KOPT-K1 (cell line): Measurements from ENCODE around the gene SBF1.
"Not testable (repeated sequence)": the region's sequence is repeated elsewhere in the genome, so short reads cannot be mapped to it uniquely, and the experiment has no call there.

ENCODE experiments used
- H3K27ac ChIP-seq: fragments of 200-600 bp; sonication (generic); 2 replicates; pipeline ENCODE4 v1.5.1; 2016; ENCODE audit warnings: antibody characterized with exemption, mild to moderate bottlenecking, low read depth, low read length; ENCODE audit not compliant: poor library complexity, severe bottlenecking
- H3K36me3 ChIP-seq: fragments of 200-600 bp; sonication (generic); 2 replicates; pipeline ENCODE4 v1.5.1; 2017; ENCODE audit warnings: antibody characterized with exemption, mild to moderate bottlenecking, low read length, moderate library complexity; ENCODE audit not compliant: insufficient read depth
- H3K9me3 ChIP-seq: fragments of 200-600 bp; sonication (generic); 2 replicates; pipeline ENCODE4 v1.5.1; 2017; ENCODE audit warnings: antibody characterized with exemption, low read length, mild to moderate bottlenecking; ENCODE audit not compliant: insufficient read depth, poor library complexity, severe bottlenecking

SBF1 gene

GRCh38 chr22:50474710-50475651 is at the start of gene SBF1:
TSS of gene SBF1 (minus strand) at chr22:50475035. CDS start at chr22:50474840, 195 bp downstream.
- Histone ChIP-seq H3K27ac (peak within 1 kb of the TSS; percentile 96), H3K9me3 (no peaks in the 10 kb centered on the region)

DNA sequence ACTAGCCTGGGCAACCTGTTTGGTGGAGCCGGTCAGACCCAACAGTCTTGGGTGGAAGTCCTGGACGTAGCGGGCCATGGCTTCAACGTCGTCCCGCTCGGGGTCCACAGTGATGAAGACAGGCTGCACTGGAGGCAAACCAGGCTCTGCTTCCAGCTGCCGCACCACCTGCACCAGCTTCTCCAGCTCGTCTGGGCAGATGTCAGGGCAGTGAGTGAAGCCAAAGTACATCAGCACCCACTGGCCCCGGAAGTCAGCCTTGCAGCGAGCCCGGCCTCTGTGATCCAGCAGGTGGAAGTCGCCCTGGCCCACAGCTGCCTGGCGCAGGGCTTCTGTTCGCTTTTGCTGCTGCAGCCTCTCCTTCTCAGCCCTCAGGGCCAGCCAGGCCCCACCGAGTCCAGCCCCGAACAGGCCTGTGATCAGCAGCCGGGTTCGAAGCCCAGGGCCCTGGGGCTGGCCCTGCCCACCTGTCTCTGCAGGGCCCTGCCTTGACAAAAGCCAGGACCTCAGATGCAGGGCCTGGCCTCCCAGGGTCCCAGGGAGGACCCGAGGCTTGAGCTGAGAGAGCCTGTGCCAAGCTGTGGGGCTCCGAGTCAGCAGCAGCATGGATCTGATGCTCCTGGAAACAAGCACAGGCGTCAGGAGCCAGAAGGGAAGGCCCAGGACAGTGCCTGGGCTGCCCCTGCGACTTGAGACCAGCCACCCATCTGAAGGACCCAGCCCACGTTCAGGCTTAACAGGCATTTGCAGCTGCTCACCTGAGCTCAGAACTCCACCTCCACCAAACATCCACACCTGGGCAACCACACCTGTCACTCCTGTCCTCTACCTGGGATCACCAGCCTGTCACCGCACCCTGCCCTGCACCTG is 49.2 kb upstream of the SBF1 start:
- no peaks in the 10 kb centered on the region for H3K9me3 ChIP-seq
- peaks cover 54% of the 10 kb centered on the region for H3K36me3 ChIP-seq
- H3K27ac ChIP-seq = peak overlapping the region; percentile 93

More at GRCh38 chr22:50474710-50475651, at the start of gene SBF1:
- no peaks in the 10 kb centered on the region for H3K36me3 ChIP-seq

DNA sequence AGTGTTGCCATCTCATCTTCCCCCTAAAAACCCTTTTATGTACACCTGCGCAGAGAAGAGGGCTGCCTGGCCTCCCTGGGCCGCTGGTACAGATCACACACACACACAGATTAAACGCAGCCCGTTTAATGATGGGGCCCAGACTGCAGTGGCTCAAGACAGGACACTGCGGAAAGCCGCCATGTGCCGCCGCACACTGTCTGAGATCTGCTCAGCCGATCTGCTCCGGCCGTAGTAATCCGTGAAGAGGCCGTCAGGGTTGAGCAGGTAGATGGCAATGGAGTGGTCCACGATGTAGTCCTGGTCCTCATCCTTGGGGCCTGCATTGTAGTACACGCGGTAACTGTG is 48.6 kb upstream of the SBF1 start:
- Histone ChIP-seq H3K9me3 (no peaks in the 10 kb centered on the region), H3K36me3 (peaks cover 60% of the 10 kb centered on the region), H3K27ac (no peak overlapping the region)

DNA sequence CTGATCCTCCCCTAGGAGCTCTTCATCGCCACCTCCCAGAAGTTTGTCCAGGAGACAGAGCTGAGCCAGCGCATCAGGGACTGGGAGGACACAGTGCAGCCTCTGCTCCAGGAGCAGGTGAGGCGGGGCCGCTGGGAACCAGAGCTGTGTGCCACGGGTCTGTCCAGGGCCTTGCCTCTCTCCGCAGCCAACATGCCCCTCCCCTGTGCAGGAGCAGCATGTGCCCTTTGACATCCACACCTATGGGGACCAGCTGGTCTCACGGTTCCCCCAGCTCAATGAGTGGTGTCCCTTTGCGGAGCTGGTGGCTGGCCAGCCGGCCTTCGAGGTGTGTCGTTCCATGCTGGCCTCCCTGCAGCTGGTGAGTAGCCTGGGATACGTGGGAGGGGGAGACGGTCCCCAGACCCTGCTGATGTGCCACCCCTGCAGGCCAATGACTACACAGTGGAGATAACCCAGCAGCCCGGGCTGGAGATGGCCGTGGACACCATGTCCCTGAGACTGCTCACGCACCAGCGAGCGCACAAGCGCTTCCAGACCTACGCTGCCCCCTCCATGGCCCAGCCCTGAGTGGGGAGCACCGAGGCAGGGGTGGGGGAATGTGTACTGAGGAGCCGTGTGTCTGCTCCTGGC is 48.1 kb upstream of the SBF1 start:
- Histone ChIP-seq H3K36me3 (peaks cover 65% of the 10 kb centered on the region), H3K9me3 (no peaks in the 10 kb centered on the region)

GRCh38 chr22:50522208-50522805 is 47.5 kb upstream of the SBF1 start:
- Histone ChIP-seq H3K36me3 (peaks cover 71% of the 10 kb centered on the region), H3K27ac (no peak overlapping the region), H3K9me3 (no peaks in the 10 kb centered on the region)

More for the DNA sequence above, 48.1 kb upstream of the SBF1 start:
- no peak overlapping the region for H3K27ac ChIP-seq

GRCh38 chr22:50521710-50522109 is 46.9 kb upstream of the SBF1 start:
- no peak overlapping the region for H3K27ac ChIP-seq
- H3K9me3 ChIP-seq = no peaks in the 10 kb centered on the region
- H3K36me3 ChIP-seq = peaks cover 77% of the 10 kb centered on the region

DNA sequence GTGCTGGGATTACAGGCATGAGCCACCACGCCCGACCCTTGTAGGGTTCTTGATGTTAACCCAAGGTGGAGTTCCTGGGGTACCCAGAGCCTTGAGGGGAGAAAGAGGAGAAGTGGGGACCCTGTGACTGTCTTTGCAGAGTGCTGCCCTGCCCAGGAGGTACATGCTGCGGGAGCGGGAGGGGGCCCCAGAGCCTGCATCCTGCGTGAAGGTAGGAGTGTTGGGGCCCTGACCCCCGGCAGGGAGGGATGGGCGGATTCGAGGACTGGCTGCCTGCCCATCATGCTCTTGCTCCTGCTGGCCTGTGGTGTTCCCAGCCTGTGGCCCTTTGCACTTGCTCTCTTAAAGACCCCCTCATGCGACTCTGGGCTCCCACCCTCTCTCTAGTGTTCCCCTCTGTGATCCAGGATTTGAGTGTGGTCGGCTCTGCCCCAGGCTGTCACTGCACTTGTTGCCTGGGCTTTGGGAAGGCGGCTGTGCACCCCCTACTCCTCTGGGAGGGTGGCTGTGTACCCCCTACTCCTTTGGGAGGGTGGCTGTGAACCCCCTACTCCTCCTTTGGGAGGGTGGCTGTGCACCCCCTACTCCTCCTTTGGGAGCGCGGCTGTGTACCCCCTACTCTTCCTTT is 46.1 kb upstream of the SBF1 start:
- Histone ChIP-seq H3K9me3 (no peaks in the 10 kb centered on the region), H3K27ac (no peak overlapping the region), H3K36me3 (peaks cover 85% of the 10 kb centered on the region)

DNA sequence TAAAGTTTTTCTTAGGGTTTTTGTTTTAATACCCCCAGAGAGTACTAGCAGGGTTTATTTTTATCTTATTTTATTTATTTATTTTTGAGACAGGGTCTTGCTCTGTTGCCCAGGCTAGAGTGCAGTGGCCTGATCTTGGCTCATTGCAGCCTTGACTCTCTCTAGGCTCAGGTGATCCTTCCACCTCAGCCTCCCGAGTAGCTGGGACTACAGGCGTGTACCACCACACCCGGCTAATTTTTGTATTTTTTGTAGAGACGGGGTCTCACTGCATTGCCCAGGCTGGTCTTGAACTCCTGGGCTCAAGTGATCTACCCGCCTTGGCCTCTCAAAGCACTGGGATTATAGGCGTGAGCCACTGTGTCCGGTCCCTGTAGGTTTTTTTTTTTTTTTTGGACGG is 45.3 kb upstream of the SBF1 start:
- H3K27ac ChIP-seq, H3K9me3 ChIP-seq: not testable (repeated sequence)
- H3K36me3 ChIP-seq = peaks cover 89% of the 10 kb centered on the region

GRCh38 chr22:50519151-50519550 is 44.3 kb upstream of the SBF1 start:
- Histone ChIP-seq H3K9me3 (no peaks in the 10 kb centered on the region), H3K36me3 (peaks cover 94% of the 10 kb centered on the region), H3K27ac (no peak overlapping the region)

GRCh38 chr22:50518606-50519005 is 43.8 kb upstream of the SBF1 start:
- Histone ChIP-seq H3K36me3 (peaks cover 94% of the 10 kb centered on the region), H3K9me3 (no peaks in the 10 kb centered on the region), H3K27ac (no peak overlapping the region)

- Histone ChIP-seq H3K36me3 (peaks cover 94% of the 10 kb centered on the region), H3K27ac (no peak overlapping the region), H3K9me3 (no peaks in the 10 kb centered on the region)
Observed at GRCh38 chr22:50517495-50518260, 42.8 kb upstream of the SBF1 start.

- no peaks in the 10 kb centered on the region for H3K9me3 ChIP-seq
- H3K27ac ChIP-seq = no peak overlapping the region
- H3K36me3 ChIP-seq = peaks cover 94% of the 10 kb centered on the region
Observed at GRCh38 chr22:50516891-50517290, 42.1 kb upstream of the SBF1 start.

DNA sequence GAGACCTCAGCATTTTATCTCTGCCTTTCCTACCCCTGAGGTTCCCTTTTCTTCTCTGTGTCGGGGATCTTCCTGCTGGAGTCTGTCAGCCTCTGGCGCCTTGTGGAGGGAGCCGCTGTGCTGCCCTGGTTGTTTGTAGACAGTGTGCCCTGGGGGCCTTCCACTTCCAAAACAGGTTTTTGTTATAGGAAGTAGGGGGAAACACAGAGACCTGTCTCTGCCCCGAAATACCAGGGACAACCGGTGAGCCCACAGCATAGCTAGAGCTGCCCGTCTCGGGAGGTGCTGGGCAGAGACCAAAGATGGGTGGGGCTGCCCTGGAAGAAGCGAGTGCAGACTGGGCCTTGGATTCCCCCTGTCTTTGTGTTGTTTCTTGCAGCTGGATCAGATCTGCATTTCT is 41.2 kb upstream of the SBF1 start:
- no peaks in the 10 kb centered on the region for H3K9me3 ChIP-seq
- peaks cover 91% of the 10 kb centered on the region for H3K36me3 ChIP-seq
- H3K27ac ChIP-seq = no peak overlapping the region

GRCh38 chr22:50513175-50513574 is 38.3 kb upstream of the SBF1 start:
- Histone ChIP-seq H3K9me3 (no peaks in the 10 kb centered on the region), H3K36me3 (peaks cover 70% of the 10 kb centered on the region), H3K27ac (no peak overlapping the region)
